OCI-LY1 (cell line): ENCODE results near the gene BBS9.

Source experiments
- H2AFZ ChIP-seq: fragments of 200-600 bp; sonication (generic), shearing (Covaris generic); 2 replicates; pipeline ENCODE4 v1.6.0; 2014; ENCODE audit warnings: antibody characterized with exemption, mild to moderate bottlenecking, low read length
- H3F3A ChIP-seq: fragments of 200-600 bp; sonication (generic), shearing (Covaris generic); 2 replicates; pipeline ENCODE4 v1.6.0; 2014; ENCODE audit warnings: mild to moderate bottlenecking, antibody characterized with exemption, low read length, moderate library complexity; ENCODE audit not compliant: insufficient read depth
- H3K27ac ChIP-seq: fragments of 200-600 bp; sonication (generic); 2 replicates; pipeline ENCODE4 v1.5.1; 2014; ENCODE audit warnings: low read length, mixed run types, mild to moderate bottlenecking, low read depth; ENCODE audit not compliant: poor library complexity, severe bottlenecking
- H3K27me3 ChIP-seq: fragments of 200-600 bp; sonication (generic); 2 replicates; pipeline ENCODE4 v1.6.0; 2014; ENCODE audit warnings: antibody characterized with exemption, mild to moderate bottlenecking, low read length, moderate library complexity; ENCODE audit not compliant: insufficient read depth
- H3K36me3 ChIP-seq: fragments of 200-600 bp; sonication (generic); 2 replicates; pipeline ENCODE4 v1.6.1; 2014; ENCODE audit warnings: mild to moderate bottlenecking, antibody characterized with exemption, low read length, moderate library complexity, mixed read lengths; ENCODE audit not compliant: insufficient read depth
- H3K4me1 ChIP-seq: fragments of 200-600 bp; sonication (generic); 2 replicates; pipeline ENCODE4 v1.5.1; 2014; ENCODE audit warnings: mild to moderate bottlenecking, low read length, moderate library complexity; ENCODE audit not compliant: insufficient read depth, severe bottlenecking
- H3K4me2 ChIP-seq: fragments of 200-600 bp; sonication (generic), shearing (Covaris generic); 2 replicates; pipeline ENCODE4 v1.6.1; 2014; ENCODE audit warnings: low read length
- H3K4me3 ChIP-seq: fragments of 200-600 bp; sonication (generic); 2 replicates; pipeline ENCODE4 v1.5.1; 2014; ENCODE audit warnings: low read length, low read depth, mild to moderate bottlenecking, mixed read lengths; ENCODE audit not compliant: poor library complexity, severe bottlenecking
- H3K79me2 ChIP-seq: fragments of 200-600 bp; shearing (Covaris generic); 2 replicates; pipeline ENCODE4 v1.6.1; 2016; ENCODE audit warnings: mixed run types, low read length, mixed read lengths; ENCODE audit not compliant: insufficient read depth
- H3K9ac ChIP-seq: fragments of 200-600 bp; sonication (generic), shearing (Covaris generic); 2 replicates; pipeline ENCODE4 v1.6.1; 2014; ENCODE audit warnings: mild to moderate bottlenecking, low read length, mixed read lengths
- H3K9me2 ChIP-seq: fragments of 200-600 bp; sonication (generic), shearing (Covaris generic); 2 replicates; pipeline ENCODE4 v1.6.1; 2014; ENCODE audit warnings: low read depth, mild to moderate bottlenecking, low read length, mixed read lengths
- H3K9me3 ChIP-seq: fragments of 200-600 bp; shearing (Covaris generic); 2 replicates; pipeline ENCODE4 v1.6.1; 2014; ENCODE audit warnings: low read length, mixed read lengths
- H4K20me1 ChIP-seq: fragments of 200-600 bp; sonication (generic), shearing (Covaris generic); 2 replicates; pipeline ENCODE4 v1.6.0; 2016; ENCODE audit warnings: mild to moderate bottlenecking, low read length; ENCODE audit not compliant: insufficient read depth
- CTCF ChIP-seq: fragments of 200-600 bp; sonication (generic), shearing (Covaris generic); IDR thresholded peaks from 2 replicates; pipeline ENCODE4 v1.5.1; 2017; ENCODE audit warnings: mild to moderate bottlenecking, antibody characterized with exemption, low read length, moderate library complexity, mixed read lengths
- EZH2 ChIP-seq: fragments of 200-600 bp; sonication (generic), shearing (Covaris generic); IDR thresholded peaks from 2 replicates; pipeline ENCODE4 v1.8.0; 2017; ENCODE audit warnings: borderline replicate concordance, mixed run types, mild to moderate bottlenecking, antibody characterized with exemption, low read length, moderate library complexity, mixed read lengths

Gene BBS9

GRCh38 chr7:33425395-33425794 is 296.0 kb downstream of the BBS9 start:
- H3F3A ChIP-seq = no peaks in the 10 kb centered on the region
- H2AFZ ChIP-seq = no peak overlapping the region
- H3K4me2 ChIP-seq = no peak overlapping the region
- no peaks in the 10 kb centered on the region for H3K9me2 ChIP-seq
- no peaks in the 10 kb centered on the region for H3K27me3 ChIP-seq
- H3K36me3 ChIP-seq = no peaks in the 10 kb centered on the region
- TF ChIP-seq CTCF (no peak), EZH2 (no peak)
- no peaks in the 10 kb centered on the region for H3K79me2 ChIP-seq
- no peaks in the 10 kb centered on the region for H3K4me1 ChIP-seq
- H3K27ac ChIP-seq = no peak overlapping the region
- no peak overlapping the region for H3K4me3 ChIP-seq
- H3K9me3 ChIP-seq = no peaks in the 10 kb centered on the region
- no peaks in the 10 kb centered on the region for H4K20me1 ChIP-seq
- no peak overlapping the region for H3K9ac ChIP-seq

- Histone ChIP-seq H3K4me1 (no peaks in the 10 kb centered on the region), H3K9ac (no peak overlapping the region), H2AFZ (no peak overlapping the region), H3F3A (no peaks in the 10 kb centered on the region), H3K9me2 (no peaks in the 10 kb centered on the region), H3K79me2 (no peaks in the 10 kb centered on the region), H4K20me1 (no peaks in the 10 kb centered on the region), H3K27ac (no peak overlapping the region), H3K36me3 (no peaks in the 10 kb centered on the region), H3K9me3 (no peaks in the 10 kb centered on the region), H3K4me3 (no peak overlapping the region), H3K27me3 (no peaks in the 10 kb centered on the region), H3K4me2 (no peak overlapping the region)
- TF ChIP-seq EZH2 (no peak), CTCF (no peak)
Measured at GRCh38 chr7:33425929-33426678, 296.7 kb downstream of the BBS9 start.

- Histone ChIP-seq H3K4me1 (no peaks in the 10 kb centered on the region), H4K20me1 (no peaks in the 10 kb centered on the region), H3K9ac (no peak overlapping the region), H3K27me3 (no peaks in the 10 kb centered on the region), H3K4me2 (no peak overlapping the region), H3K4me3 (no peak overlapping the region), H3F3A (no peaks in the 10 kb centered on the region), H3K36me3 (no peaks in the 10 kb centered on the region), H2AFZ (no peak overlapping the region), H3K79me2 (no peaks in the 10 kb centered on the region), H3K27ac (no peak overlapping the region), H3K9me3 (no peaks in the 10 kb centered on the region), H3K9me2 (no peaks in the 10 kb centered on the region)
- TF ChIP-seq EZH2 (no peak), CTCF (no peak)
Measured at GRCh38 chr7:33428415-33428814, 299.1 kb downstream of the BBS9 start.
